ENCODE results near the gene PALS2. TPM values are rescaled to one million over a fixed set of nuclear protein-coding genes. Genes with fewer than 3 reads are reported as not detected.
A peak's percentile ranks its signal among the peaks of the same experiment; 100 is the strongest.

The PALS2 gene
- total RNA-seq, 1 donor, result 23.7 TPM

DNA sequence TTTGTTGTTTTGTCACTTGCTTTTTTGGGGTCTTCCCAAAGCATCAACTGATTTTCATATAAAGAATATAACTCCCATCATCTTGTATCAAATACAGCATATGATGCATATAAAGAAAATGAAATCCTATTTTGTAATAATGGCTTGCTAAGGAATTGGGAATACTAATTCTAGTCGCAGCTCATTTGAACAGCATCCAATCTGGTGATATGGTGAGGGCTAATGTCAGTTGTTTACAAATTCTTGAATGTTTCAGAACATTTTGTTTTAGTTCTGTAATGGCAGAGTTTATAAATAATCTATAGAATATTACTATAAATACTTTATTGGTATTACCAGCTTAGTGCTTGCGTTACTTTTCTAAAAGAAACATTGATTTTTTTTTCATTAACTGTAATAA lies 8.9 kb downstream of the PALS2 start:
- TF ChIP-seq, protein P1, sequence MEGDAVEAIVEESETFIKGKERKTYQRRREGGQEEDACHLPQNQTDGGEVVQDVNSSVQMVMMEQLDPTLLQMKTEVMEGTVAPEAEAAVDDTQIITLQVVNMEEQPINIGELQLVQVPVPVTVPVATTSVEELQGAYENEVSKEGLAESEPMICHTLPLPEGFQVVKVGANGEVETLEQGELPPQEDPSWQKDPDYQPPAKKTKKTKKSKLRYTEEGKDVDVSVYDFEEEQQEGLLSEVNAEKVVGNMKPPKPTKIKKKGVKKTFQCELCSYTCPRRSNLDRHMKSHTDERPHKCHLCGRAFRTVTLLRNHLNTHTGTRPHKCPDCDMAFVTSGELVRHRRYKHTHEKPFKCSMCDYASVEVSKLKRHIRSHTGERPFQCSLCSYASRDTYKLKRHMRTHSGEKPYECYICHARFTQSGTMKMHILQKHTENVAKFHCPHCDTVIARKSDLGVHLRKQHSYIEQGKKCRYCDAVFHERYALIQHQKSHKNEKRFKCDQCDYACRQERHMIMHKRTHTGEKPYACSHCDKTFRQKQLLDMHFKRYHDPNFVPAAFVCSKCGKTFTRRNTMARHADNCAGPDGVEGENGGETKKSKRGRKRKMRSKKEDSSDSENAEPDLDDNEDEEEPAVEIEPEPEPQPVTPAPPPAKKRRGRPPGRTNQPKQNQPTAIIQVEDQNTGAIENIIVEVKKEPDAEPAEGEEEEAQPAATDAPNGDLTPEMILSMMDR (IDR thresholded peaks at IDR 0.05; ENCODE audit: insufficient read depth, low read depth, low read length), result no peak
- no peak overlapping the region for H3K4me3 ChIP-seq (ENCODE audit: low read depth, low read length)
- peak; percentile 51 for DNase-seq (ENCODE audit: low read depth)

DNA sequence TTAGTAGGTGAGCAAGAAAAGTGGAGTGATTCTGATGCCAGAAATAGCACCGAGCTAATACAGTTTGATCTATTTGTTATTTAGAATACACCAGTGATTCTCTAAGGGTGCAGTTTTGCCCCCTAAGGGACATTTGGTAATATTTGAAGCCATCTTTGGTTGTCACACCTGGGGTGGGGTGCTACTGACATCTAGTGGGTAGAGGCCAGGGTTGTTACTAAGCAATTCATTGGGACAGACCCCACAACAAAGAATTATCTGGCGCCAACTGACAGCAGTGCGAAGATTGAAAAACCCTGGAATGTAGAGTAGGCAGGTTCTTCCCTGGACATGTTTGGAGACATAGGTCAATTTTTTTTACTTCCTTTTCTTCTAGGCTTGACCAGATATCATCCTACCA lies 14.6 kb downstream of the PALS2 start:
- no peak overlapping the region for H3K4me3 ChIP-seq (ENCODE audit: low read depth, low read length)
- peak; percentile 24 for DNase-seq (ENCODE audit: low read depth)
- TF ChIP-seq, protein P1 (IDR thresholded peaks at IDR 0.05; ENCODE audit: insufficient read depth, low read depth, low read length), result peak; percentile 54

DNA sequence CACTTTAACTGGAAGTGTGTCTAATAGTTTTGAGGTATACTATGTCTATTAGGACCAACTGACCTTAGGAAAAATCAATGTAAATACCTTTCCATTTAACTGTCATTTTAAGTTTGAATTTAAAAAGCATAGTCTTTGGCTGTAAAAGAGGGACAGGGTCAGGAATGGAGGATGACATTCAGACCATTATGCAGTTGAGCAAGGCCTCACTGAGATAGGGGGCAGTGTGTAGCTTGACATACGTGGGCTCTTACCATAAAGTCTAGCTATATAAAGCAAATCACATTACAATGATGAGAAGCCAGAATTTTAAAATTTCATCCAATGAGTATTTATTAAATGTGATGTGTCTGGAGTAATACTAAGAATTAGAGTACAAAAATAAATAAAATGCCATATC lies 17.9 kb downstream of the PALS2 start:
- TF ChIP-seq, protein P1 (IDR thresholded peaks at IDR 0.05; ENCODE audit: insufficient read depth, low read depth, low read length), result no peak

DNA sequence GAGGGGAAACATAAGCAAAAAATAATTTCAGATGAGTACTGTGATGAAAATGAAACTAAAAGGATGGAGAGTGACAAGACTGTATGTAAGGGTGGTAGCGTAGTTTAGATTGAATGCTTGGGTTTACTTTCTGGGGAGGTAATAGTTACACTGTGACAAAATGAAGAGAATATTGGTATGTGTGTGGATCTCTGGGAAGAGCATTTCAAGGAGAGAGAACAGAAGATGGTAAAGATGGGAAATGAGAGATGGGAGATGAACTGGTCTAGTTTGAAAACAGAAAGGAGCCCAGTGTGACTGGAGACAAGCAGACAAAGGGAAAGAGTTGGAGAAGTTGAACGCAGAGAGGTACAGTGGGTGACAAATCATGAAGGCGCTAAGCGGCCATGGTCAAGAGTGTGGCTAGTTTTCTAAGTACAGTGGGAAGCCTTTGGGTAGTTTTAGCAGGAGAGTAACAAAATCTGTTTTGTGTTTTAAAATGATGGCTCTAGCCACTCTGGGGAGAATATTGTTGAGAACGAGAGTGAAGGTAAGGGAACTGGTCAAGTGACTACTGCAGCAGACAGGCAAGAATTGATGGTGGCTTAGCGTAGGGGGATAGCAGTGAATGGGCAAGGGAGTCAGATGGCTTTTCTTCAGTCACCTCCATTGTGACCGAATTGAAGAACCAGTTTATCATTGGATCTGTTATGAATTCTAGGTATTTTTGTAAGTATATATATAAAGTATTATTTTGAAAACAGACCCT lies 22.6 kb downstream of the PALS2 start:
- TF ChIP-seq, protein P1 (IDR thresholded peaks at IDR 0.05; ENCODE audit: insufficient read depth, low read depth, low read length), result no peak
- H3K4me3 ChIP-seq (ENCODE audit: low read depth, low read length), result no peak overlapping the region
- DNase-seq (ENCODE audit: low read depth), result no peak

More for the DNA sequence above, 17.9 kb downstream of the PALS2 start:
- no peak overlapping the region for H3K4me3 ChIP-seq (ENCODE audit: low read depth, low read length)
- DNase-seq (ENCODE audit: low read depth), result no peak

DNA sequence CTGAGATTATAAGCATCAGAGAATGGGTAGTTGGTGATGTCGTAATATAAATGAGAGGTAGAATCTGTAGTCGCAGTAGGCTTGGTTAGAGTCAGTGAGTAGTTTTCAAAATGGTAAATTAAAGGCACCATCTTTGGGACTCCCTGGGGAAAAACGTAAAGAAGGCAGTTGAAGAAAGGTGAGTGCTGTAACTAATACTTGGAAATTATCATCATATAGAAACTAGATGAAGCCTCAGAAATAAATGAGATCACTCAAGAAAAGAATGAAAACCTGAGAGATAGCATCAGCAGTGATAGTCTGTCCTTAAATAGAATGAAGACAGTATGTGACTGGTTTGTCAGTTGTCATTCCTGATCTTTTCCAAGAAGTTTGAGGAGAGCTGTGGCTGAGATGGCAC lies 23.8 kb downstream of the PALS2 start:
- TF ChIP-seq, protein P1 (IDR thresholded peaks at IDR 0.05; ENCODE audit: insufficient read depth, low read depth, low read length), result no peak

DNA sequence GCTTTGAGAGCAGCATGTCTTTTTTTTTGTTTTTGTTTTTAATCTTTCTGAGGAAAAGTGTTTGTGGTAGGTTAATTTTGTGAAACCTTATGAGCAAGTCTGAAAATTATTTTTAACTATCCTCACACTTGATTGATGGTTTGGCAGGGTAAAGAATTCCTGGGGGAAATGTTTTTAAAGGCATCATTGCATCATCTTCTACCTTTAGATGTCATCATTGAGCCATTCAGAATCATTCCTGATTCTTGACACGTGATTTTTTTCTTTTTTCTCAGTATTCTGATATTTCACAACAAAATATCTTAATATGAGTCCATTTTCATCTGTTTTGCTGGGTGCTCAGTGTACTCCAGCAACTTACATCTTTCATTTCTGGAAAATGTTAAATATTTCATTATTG lies 28.3 kb downstream of the PALS2 start:
- H3K4me3 ChIP-seq (ENCODE audit: low read depth, low read length), result no peak overlapping the region
- DNase-seq (ENCODE audit: low read depth), result no peak
- TF ChIP-seq, protein P1 (IDR thresholded peaks at IDR 0.05; ENCODE audit: insufficient read depth, low read depth, low read length), result no peak

More for the DNA sequence above, 23.8 kb downstream of the PALS2 start:
- no peak for DNase-seq (ENCODE audit: low read depth)
- no peak overlapping the region for H3K4me3 ChIP-seq (ENCODE audit: low read depth, low read length)
